ENCODE data around the gene FANCL. TPM values are rescaled to one million over a fixed set of nuclear protein-coding genes. Genes with fewer than 3 reads are reported as not detected.

FANCL gene
- 19.0 and 21.8 TPM in 2 replicates for total RNA-seq

DNA sequence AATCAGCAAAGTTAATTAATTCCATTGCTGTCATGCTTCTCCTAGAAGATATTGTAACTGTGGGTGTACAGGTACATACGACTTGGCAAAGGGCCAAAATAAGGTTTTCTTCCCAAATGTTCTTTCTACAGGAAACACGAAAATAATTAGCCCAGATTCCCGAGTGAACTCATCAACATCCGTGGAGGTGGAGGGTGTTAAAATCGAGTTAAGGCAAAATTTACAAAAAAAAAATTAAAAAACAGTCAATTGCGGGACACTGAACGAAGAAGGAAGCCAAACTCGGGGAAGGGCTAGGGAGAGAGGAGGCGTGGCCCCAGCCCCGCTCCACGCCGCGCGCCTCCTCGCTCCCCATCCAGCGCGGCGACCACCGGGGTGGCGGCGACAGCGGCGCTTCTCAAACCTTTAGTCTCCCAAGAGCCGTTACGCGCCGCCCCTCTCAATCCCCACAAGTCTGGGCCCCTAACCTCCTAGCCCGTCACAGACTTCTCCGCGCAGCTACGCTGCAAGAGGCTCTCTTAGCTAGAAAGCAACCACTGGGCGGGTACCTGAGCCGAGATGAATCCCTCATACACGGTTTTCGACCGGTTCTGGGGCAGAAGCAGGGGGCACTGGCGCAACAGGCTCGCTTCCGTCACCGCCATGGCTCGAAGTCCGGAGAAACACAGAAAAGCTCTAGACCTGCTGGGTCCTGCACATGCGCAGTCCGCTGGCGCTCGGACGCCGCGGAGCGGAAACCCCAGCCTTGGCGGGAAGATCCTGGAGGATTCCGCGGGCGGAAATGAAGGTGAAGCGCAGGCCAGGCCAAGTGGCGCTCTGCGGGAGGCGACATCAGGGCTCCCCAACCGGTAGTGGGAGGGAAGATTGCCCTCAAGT is at the start of gene FANCL:
FANCL (minus strand) TSS at position 656 of the 876 bp plus-strand sequence; CDS start at position 644, 12 bp downstream.

Other genes starting within 250 kb of the FANCL start
- 25.9 and 28.8 TPM in 2 replicates for gene VRK2, start 194.5 kb downstream of the FANCL start, total RNA-seq

All from myometrial cell (primary cell).